Liver (tissue), 9 donors: ENCODE measurements around the gene TENM3. TPM values are rescaled to one million over a fixed set of nuclear protein-coding genes. Genes with fewer than 3 reads are reported as not detected.

Experiments
- DNase-seq: peaks from one replicate; pipeline ENCODE4 v3.0.0-alpha.2; 2017; ENCODE audit warnings: low spot score
- H3K27ac ChIP-seq, 2 donors: one replicate each; pipeline ENCODE4 v1.7.0; 2013; ENCODE audit warnings: inconsistent platforms in 2 of 2, low read length in 2 of 2, control low read depth in 1 of 2, low read depth in 1 of 2, mild to moderate bottlenecking in 1 of 2
- H3K27me3 ChIP-seq, 4 donors: one replicate each; pipeline versions ENCODE4 v1.6.1 to v1.7.0; 2013; ENCODE audit warnings: low read length in 3 of 4, inconsistent platforms in 1 of 4, mild to moderate bottlenecking in 1 of 4, moderate library complexity in 1 of 4; ENCODE audit not compliant: control insufficient read depth in 4 of 4, insufficient read depth in 4 of 4
- H3K36me3 ChIP-seq, 4 donors: one replicate each; pipeline versions ENCODE4 v1.6.1 to v1.7.0; 2013; ENCODE audit warnings: low read length in 3 of 4, mild to moderate bottlenecking in 3 of 4, low read depth in 1 of 4, moderate library complexity in 1 of 4; ENCODE audit not compliant: control insufficient read depth in 4 of 4, insufficient read depth in 3 of 4
- H3K4me1 ChIP-seq, 4 donors: one replicate each; pipeline versions ENCODE4 v1.6.1 to v1.7.0; 2013; ENCODE audit warnings: low read length in 3 of 4, mild to moderate bottlenecking in 3 of 4, moderate library complexity in 1 of 4; ENCODE audit not compliant: control insufficient read depth in 4 of 4, insufficient read depth in 4 of 4
- H3K4me3 ChIP-seq, 3 donors: one replicate each; pipeline versions ENCODE4 v1.6.1 to v1.7.0; 2013; ENCODE audit warnings: low read length in 3 of 3, control low read depth in 1 of 3, low read depth in 1 of 3, mild to moderate bottlenecking in 1 of 3
- H3K9ac ChIP-seq, 2 donors: one replicate each; pipeline ENCODE4 v1.7.0; 2013; ENCODE audit warnings: low read length in 2 of 2, mild to moderate bottlenecking in 2 of 2, moderate library complexity in 2 of 2, control low read depth in 1 of 2, low read depth in 1 of 2
- H3K9me3 ChIP-seq, 4 donors: one replicate each; pipeline versions ENCODE4 v1.6.1 to v1.7.0; 2013; ENCODE audit warnings: low read length in 3 of 4; ENCODE audit not compliant: control insufficient read depth in 4 of 4
- FOXA1 ChIP-seq: IDR thresholded peaks from 2 replicates; pipeline ENCODE4 v1.6.1; 2016; ENCODE audit warnings: antibody characterized with exemption
- FOXA2 ChIP-seq: IDR thresholded peaks from 2 replicates; pipeline ENCODE4 v1.6.1; 2016; ENCODE audit warnings: antibody characterized with exemption
- GABPA ChIP-seq, 2 donors: IDR thresholded peaks in 1 of 2; conservative IDR thresholded peaks in 1 of 2; 2 replicates each; pipeline ENCODE4 v1.6.1; 2016; ENCODE audit warnings: antibody characterized with exemption in 2 of 2, mild to moderate bottlenecking in 1 of 2, moderate library complexity in 1 of 2
- HNF4A ChIP-seq, 2 donors: conservative IDR thresholded peaks; 2 replicates each; pipeline ENCODE4 v1.6.1; 2016; ENCODE audit warnings: antibody characterized with exemption in 2 of 2, mild to moderate bottlenecking in 2 of 2
- HNF4G ChIP-seq: IDR thresholded peaks from 2 replicates; pipeline ENCODE4 v1.6.1; 2016; ENCODE audit warnings: antibody characterized with exemption
- JUND ChIP-seq, 2 donors: IDR thresholded peaks; 2 replicates each; pipeline ENCODE4 v1.6.1; 2016; ENCODE audit warnings: antibody characterized with exemption in 2 of 2
- RAD21 ChIP-seq, 2 donors: IDR thresholded peaks; 2 replicates each; pipeline ENCODE4 v1.6.1; 2016; ENCODE audit warnings: antibody characterized with exemption in 2 of 2, mild to moderate bottlenecking in 2 of 2
- RXRA ChIP-seq, 2 donors: IDR thresholded peaks; 2 replicates each; pipeline ENCODE4 v1.6.1; 2017 to 2018; ENCODE audit warnings: antibody characterized with exemption in 2 of 2, mild to moderate bottlenecking in 1 of 2
- SP1 ChIP-seq: IDR thresholded peaks from 2 replicates; pipeline ENCODE4 v1.6.1; 2018; ENCODE audit warnings: antibody characterized with exemption, mild to moderate bottlenecking
- YY1 ChIP-seq: IDR thresholded peaks from 2 replicates; pipeline ENCODE4 v1.6.1; 2016; ENCODE audit warnings: antibody characterized with exemption, mild to moderate bottlenecking
- WGBS: extraction: QIAGEN DNeasy Blood & Tissue Kit; methylation state at CpG from one replicate; pipeline ENCODE4 v1.1.7; 2013; 5-methylcytosine and 5-hydroxymethylcytosine counted together
- polyA plus RNA-seq, 2 donors: library from polyadenylated mRNA; stranded (reverse) in 1 of 2; unstranded in 1 of 2; fragments of 200-250 nt in 1 of 2; fragments of >200 nt in 1 of 2; fragmentation: Nextera tagmentation in 1 of 2; extraction: Ambion mirVana in 1 of 2; gene quantifications; one replicate each; pipeline versions ENCODE4 v1.2.1 to v1.2.3, GENCODE V29; 2013 to 2015
- total RNA-seq, 2 donors: library from RNA; depleted of rRNA; stranded (reverse); fragments of >200 nt; gene quantifications; one replicate each; pipeline ENCODE4 v1.2.3, GENCODE V29; 2014
- TF ChIP-seq, protein P1 (sequence below): fragments of 150-350 bp; IDR thresholded peaks from 2 replicates; pipeline ENCODE4 v1.5.1; 2017; ENCODE audit warnings: improper control_type of control experiment, low read depth, low read length; ENCODE audit not compliant: missing input control
- TF ChIP-seq, protein P2 (sequence below): IDR thresholded peaks from 2 replicates; pipeline ENCODE4 v1.6.1; 2016; ENCODE audit warnings: antibody characterized with exemption
- TF ChIP-seq, protein P3 (sequence below): IDR thresholded peaks from 2 replicates; pipeline ENCODE4 v1.6.1; 2016; ENCODE audit warnings: antibody characterized with exemption
- TF ChIP-seq, protein P4 (sequence below): IDR thresholded peaks from 2 replicates; pipeline ENCODE4 v1.6.1; 2016; ENCODE audit warnings: antibody characterized with exemption
- donor health status: healthy.
- donor health status: healthy.
- donor health status: healthy.
- donor health status: healthy.
- donor health status: healthy.

The TENM3 gene
- total and polyA plus RNA-seq, 4 donors: 0.32 to 16.8 (median 0.70) TPM

DNA sequence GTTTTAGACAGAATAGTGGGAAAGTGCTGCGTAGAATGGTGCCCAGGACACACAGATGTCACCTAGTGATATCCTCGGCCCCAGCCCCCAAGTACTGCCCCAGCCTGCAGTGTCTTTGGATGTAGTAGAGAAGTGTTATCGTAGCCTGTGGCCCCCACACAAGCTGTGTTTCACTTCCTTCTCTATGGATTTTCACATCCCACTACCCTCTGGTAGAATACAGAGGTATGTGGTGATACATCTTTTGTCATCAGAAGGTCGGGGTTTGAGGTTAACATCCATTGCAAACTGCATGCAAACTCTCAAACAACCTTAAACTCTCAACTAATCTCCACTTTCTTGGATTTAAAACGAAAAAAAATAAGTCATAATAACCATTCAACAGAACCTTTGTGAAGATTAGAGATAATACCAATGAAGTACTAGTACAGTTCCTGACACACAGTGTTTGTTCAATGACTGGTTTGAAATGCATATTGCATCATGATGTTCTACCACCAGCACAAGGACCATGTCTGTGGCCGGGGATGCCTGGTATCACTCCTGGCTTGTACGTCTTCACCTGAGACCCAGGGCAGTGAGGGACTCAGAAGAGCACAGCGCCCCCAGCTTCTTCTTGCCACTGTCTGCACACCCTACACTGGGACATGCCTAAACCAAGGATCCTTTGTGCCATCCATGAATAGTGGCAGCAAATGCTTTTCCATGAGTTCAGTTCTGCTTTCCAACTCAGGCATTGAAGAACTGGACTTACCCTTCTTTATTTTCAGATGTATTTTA, 406.7 kb downstream of the TENM3 start:
- 81% methylated on average over 8 of the region's 8 CpGs for WGBS
- no peaks in the 10 kb centered on the region for H3K4me1 ChIP-seq
- no peaks in the 10 kb centered on the region for H3K27me3 ChIP-seq
- H3K4me3 ChIP-seq: no peak overlapping the region
- no peak for DNase-seq
- H3K9ac ChIP-seq: no peak overlapping the region
- H3K36me3 ChIP-seq: no peaks in the 10 kb centered on the region
- TF ChIP-seq GABPA (IDR thresholded peaks at IDR 0.05 in 1 of 2, conservative IDR thresholded peaks at IDR 0.05 in 1 of 2) (no peak), HNF4A (conservative IDR thresholded peaks at IDR 0.05) (no peak), JUND (IDR thresholded peaks at IDR 0.05) (no peak), HNF4G (no peak), RAD21 (IDR thresholded peaks at IDR 0.05) (no peak), FOXA2 (no peak), SP1 (no peak), FOXA1 (no peak)
- TF ChIP-seq, protein P1, sequence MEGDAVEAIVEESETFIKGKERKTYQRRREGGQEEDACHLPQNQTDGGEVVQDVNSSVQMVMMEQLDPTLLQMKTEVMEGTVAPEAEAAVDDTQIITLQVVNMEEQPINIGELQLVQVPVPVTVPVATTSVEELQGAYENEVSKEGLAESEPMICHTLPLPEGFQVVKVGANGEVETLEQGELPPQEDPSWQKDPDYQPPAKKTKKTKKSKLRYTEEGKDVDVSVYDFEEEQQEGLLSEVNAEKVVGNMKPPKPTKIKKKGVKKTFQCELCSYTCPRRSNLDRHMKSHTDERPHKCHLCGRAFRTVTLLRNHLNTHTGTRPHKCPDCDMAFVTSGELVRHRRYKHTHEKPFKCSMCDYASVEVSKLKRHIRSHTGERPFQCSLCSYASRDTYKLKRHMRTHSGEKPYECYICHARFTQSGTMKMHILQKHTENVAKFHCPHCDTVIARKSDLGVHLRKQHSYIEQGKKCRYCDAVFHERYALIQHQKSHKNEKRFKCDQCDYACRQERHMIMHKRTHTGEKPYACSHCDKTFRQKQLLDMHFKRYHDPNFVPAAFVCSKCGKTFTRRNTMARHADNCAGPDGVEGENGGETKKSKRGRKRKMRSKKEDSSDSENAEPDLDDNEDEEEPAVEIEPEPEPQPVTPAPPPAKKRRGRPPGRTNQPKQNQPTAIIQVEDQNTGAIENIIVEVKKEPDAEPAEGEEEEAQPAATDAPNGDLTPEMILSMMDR: no peak
- H3K9me3 ChIP-seq: peaks cover 0 to 7% (median 2%) of the 10 kb centered on the region in 4 donors
- no peak overlapping the region for H3K27ac ChIP-seq

DNA sequence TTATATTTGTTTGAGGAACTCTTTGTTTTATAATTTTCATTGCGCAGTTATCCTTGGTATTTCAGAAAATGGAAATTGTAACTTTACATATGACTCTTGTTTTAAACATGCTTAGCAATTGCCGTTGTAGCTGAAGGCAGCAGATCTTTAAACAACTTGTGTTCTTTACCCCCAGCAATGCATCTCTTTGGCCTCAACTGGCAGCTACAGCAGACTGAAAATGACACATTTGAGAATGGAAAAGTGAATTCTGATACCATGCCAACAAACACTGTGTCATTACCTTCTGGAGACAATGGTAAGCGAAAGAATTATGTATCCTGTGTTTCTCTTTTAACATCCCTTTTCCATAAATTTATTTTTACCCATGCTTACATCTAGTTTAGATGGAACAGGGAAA, 410.4 kb downstream of the TENM3 start:
- H3K9me3 ChIP-seq: no peaks in the 10 kb centered on the region

More for the DNA sequence above, 410.4 kb downstream of the TENM3 start:
- Histone ChIP-seq H3K27ac (no peak overlapping the region), H3K27me3 (no peaks in the 10 kb centered on the region), H3K9ac (no peak overlapping the region), H3K4me1 (no peaks in the 10 kb centered on the region), H3K4me3 (no peak overlapping the region), H3K36me3 (no peaks in the 10 kb centered on the region)
- DNase-seq: no peak
- 85% methylated on average over 3 of the region's 3 CpGs for WGBS
- TF ChIP-seq, protein P1: no peak
- TF ChIP-seq SP1 (no peak), YY1 (no peak), RXRA (IDR thresholded peaks at IDR 0.05) (no peak), FOXA1 (no peak), RAD21 (IDR thresholded peaks at IDR 0.05) (no peak)
- TF ChIP-seq, protein P2, sequence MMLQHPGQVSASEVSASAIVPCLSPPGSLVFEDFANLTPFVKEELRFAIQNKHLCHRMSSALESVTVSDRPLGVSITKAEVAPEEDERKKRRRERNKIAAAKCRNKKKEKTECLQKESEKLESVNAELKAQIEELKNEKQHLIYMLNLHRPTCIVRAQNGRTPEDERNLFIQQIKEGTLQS: no peak
- TF ChIP-seq, protein P3, sequence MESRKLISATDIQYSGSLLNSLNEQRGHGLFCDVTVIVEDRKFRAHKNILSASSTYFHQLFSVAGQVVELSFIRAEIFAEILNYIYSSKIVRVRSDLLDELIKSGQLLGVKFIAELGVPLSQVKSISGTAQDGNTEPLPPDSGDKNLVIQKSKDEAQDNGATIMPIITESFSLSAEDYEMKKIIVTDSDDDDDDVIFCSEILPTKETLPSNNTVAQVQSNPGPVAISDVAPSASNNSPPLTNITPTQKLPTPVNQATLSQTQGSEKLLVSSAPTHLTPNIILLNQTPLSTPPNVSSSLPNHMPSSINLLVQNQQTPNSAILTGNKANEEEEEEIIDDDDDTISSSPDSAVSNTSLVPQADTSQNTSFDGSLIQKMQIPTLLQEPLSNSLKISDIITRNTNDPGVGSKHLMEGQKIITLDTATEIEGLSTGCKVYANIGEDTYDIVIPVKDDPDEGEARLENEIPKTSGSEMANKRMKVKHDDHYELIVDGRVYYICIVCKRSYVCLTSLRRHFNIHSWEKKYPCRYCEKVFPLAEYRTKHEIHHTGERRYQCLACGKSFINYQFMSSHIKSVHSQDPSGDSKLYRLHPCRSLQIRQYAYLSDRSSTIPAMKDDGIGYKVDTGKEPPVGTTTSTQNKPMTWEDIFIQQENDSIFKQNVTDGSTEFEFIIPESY: no peak
- TF ChIP-seq, protein P4, sequence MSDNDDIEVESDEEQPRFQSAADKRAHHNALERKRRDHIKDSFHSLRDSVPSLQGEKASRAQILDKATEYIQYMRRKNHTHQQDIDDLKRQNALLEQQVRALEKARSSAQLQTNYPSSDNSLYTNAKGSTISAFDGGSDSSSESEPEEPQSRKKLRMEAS: no peak
